NCI-H187 (cell line): Measurements from ENCODE around the gene TEX22.

Source experiments
- DNase-seq, 2 experiments: peaks; one replicate each; lab custom pipeline; 2025; lab: John Stamatoyannopoulos, UW

Gene TEX22

DNA sequence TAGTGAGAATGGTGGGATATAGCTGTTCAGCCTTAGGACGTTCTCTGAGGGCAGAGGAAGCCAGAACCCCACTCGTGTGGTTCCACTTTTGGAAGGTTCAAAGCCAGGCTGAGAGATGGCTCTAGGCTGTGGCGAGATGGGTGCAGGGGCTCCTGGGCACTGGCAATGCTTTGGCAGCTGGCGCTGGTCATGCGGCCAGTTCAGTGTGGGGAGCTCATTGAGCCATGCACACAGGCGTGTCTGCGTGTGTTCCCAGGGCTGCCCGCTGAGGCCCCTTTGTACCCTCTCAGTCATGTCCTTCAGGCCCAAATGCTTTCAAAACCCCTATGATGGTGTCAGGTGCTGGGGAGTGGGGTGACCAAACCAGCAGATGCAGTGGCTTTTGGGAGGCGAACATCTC is 1.7 kb downstream of the TEX22 start:
- DNase-seq, result no peak

- no peak for DNase-seq
Observed at GRCh38 chr14:105401699-105402098, 3.4 kb downstream of the TEX22 start.

DNA sequence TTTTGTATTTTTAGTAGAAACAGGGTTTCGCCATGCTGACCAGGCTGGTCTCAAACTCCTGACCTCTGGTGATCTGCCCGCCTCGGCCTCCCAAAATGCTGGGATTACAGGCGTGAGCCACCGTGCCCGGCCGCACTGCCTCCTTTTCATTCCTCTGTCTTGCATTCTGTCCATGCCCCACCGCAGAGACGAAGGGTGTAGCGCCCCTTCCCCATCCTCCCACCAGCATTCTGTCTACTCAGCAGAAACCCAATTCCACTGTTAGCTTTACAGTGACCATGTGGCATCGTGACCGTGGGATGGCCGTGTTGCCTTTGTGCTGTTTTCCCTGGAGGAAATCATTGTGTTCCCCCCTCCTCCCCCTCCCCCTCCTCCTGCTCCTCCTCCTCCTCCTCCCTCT is 10.3 kb downstream of the TEX22 start:
- DNase-seq, result no peak

DNA sequence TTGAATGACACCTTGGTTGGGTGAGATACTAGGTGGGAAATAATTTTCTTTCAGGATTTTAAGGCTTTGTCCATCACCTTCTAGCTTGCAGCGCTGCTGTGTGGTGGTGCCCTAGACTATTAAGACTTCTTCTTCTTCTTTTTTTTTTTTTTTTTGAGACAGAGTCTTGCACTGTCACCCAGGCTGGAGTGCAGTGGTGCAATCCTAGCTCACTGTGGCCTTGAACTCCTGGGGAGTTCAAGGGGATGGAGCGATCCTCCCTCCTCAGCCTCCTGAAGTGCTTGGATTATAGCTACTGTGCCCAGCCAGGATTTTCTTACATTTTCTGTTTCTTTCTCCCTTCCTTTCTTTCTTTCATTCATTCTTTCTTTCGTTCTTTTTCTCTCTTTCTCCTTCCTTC is 11.0 kb downstream of the TEX22 start:
- no peak for DNase-seq

DNA sequence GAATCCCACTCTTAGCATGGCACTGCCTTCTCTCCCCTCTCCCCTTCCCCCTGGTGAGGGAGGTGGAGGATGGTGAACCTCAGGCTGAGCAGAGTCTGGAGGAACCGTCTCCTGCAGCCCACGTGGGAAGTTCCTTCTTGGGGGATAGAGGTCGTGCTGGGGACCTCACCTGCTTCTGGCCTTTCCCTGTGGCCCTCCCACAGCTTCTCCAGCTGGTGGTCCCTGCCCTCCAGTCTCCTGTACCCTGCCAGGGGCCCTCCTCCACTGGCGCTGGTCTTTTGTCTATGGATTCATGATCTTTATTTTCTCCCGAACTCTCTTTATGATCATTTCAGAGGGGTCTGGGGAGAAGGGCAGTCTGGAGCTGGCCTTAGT is 12.3 kb downstream of the TEX22 start:
- DNase-seq, result no peak

GRCh38 chr14:105411017-105411941 is 12.9 kb downstream of the TEX22 start:
- no peak for DNase-seq

- DNase-seq, result no peak
Observed at GRCh38 chr14:105411985-105412770, 13.8 kb downstream of the TEX22 start.

GRCh38 chr14:105412771-105413543 is 14.6 kb downstream of the TEX22 start:
- DNase-seq, result no peak

GRCh38 chr14:105413544-105413886 is 15.2 kb downstream of the TEX22 start:
- no peak for DNase-seq

DNA sequence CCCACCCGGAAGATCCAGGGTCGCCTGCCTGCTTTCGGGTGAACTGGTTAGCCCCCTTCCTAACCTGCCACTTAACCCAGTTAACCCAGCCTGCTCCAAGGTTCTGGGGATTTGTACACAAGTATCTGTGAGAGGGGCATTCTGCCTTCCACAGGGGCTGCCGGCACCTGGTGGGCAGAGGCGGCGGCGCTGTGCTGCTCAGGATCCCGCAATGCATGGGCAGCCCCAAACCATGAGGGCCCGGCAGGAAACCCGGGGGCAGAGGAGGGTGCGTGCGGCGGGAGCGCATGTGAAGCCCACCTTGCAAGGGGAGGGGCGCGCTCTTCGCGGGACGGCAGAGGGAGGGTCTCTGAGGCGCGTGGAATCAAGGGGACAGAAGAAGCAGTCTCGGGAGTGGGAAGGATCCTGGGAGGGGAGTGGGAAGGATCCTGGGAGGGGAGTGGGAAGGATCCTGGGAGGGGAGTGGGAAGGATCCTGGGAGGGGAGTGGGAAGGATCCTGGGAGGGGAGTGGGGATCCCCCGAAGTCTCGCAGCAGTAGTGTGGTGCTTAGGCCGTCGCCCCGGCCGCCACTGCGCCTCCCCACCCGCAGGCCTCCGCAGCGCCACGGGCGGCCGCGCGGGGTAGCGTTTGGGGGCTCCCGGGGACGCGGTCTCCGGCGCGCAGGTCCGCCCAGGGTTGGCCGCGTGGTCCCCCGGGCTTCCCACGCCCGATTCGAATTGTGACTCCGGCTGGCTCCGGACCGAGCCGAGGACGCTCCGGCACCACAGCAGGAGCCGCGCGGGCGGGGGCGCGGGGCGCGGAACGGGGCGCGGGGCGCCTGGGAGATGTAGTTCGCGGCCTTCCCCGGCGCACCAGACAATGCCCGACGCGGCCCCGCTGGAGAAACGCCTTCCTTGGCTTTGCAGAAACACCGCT is 16.4 kb downstream of the TEX22 start:
- peak; percentile 30 to 54 for DNase-seq

GRCh38 chr14:105415481-105416428 is 17.4 kb downstream of the TEX22 start:
- DNase-seq, result no peak

DNA sequence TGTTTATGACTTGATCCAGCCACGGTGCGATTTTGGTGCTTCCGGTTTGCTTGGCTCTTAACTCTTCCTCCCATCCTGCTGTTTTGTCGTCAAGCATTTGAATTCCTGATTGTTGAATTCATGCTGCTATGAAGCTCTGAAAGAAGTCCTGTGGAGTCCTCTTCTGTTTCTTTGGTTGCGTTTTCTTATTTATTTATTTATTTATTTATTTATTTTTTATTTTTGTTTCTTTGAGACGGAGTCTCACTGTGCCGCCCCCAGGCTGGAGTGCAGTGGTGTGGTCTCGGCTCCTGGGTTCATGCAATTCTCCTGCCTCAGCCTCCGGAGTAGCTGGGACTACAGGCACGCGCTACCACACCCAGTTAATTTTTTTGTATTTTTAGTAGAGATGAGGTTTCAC is 18.3 kb downstream of the TEX22 start:
- DNase-seq, result no peak

DNA sequence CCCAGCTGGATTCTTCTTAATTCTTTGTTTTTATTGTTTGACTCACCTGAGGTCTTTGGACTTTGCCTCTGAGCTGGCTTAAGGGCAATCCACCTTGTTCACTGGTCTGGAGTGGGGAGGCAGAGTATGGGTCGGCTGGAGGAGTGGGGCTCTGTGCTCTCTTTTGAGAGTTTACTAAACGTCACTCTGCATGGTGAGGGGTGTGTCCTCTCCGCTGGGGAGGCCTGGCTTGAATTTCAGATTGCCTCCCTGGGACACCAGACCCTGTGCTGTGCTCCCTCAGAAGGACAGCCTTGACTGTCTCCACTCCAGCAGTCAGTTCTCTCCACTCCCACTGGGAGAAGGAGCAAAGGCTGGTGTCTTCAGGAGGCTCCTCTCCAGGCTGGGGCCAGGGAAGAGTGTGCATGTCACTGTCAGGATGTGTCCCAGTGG is 19.4 kb downstream of the TEX22 start:
- DNase-seq, result no peak

GRCh38 chr14:105418269-105419194 is 20.2 kb downstream of the TEX22 start:
- DNase-seq, result no peak

DNA sequence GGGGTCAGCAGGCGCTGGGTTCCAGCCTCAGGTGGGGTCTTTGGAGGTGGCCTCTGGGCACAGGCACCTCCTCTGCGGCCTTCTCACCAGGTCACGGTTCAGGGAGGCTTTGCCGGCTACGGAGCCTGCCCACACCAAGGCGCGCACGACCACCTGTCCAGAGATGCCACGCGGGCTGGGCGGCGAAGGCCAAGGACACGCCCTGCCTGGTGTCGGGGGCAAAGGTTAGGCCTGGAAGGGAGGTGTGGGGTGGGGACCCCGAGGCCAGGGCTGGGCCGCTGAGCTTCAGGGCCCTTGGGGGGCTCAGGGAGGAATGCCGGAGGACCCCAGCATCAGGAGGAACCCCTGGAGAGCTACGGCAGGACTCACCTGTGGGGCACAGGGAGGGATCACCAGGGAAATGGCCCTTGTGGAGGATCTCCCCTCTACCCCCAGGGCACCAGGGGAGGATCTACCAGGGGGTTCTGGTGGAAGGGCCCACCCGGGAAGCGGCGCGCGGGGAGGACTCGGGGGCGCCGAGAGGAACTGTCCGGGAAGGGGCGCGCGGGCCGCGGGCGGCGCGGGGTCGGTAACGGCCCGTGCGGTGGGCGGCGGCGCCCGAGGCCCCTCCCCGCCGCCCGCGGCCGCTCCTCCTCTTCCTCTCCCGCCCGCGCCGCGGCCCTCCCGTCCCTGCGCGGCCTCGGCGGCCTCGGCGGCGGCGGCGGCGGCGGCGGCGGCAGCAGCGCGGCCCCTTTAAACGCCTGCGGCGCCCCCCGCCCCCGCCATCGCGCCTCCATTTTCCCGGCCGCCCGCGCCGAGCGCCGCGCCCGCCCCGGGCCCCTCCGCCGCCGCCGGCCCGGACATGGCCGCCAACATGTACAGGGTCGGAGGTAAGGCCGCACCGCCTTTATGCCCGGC is 21.1 kb downstream of the TEX22 start, which contains the start of gene MTA1:
Gene MTA1, plus strand, starts transcription at position 633 of the 897 bp plus-strand sequence. Its CDS starts 209 bp downstream, at position 842.
- DNase-seq, result peak in 1 of 2 experiments; percentile 19

GRCh38 chr14:105420101-105420973 is 22.0 kb downstream of the TEX22 start:
- no peak for DNase-seq
